Renal cortex interstitium (tissue), 15 donors: Measurements from ENCODE around the gene STXBP5. TPM values are rescaled to one million over a fixed set of nuclear protein-coding genes. Genes with fewer than 3 reads are reported as not detected.

Source experiments
- DNase-seq, 11 donors: peaks; one replicate each; pipeline ENCODE4 v3.0.0-alpha.2; 2013; ENCODE audit warnings: low read depth in 9 of 11, low spot score in 4 of 11; ENCODE audit errors: extremely low read depth in 1 of 11
- long read RNA-seq, 16 experiments: transcript quantifications; one replicate each; lab custom pipeline, GENCODE V29; 2026
- polyA plus RNA-seq, 3 donors: library from polyadenylated mRNA; unstranded; fragments of 120-200 nt; gene quantifications; one replicate each; pipeline ENCODE4 v1.2.1, GENCODE V29; 2013; ENCODE audit not compliant: insufficient read length in 3 of 3

Gene STXBP5
- 10 to 100 TPM; 12.3 to 15.4 (median 12.3) TPM for polyA plus RNA-seq
- long read RNA-seq, donor 1, result 0 reads
- long read RNA-seq, donor 2, result 0 reads
- long read RNA-seq, donor 3, result 0 reads
- long read RNA-seq, donor 4, result 0 reads
- long read RNA-seq, donor 5, result 0 reads
- long read RNA-seq, donor 6, result 0 reads
- long read RNA-seq, donor 7, result 0 reads
- long read RNA-seq, donor 8, result 0 reads
- long read RNA-seq, donor 9, full-length matches to known transcripts, result 2 of 2 reads
- long read RNA-seq, donor 9, partial matches to known transcripts, result 0 of 2 reads
- long read RNA-seq, donor 9, other reads (novel, unspliced or antisense), result 0 of 2 reads
- long read RNA-seq, donor 10, result 0 reads
- long read RNA-seq, donor 11, result 0 reads
- long read RNA-seq, donor 12, result 0 reads
- long read RNA-seq, donor 13, result 0 reads
- long read RNA-seq, donor 14, result 0 reads
- long read RNA-seq, donor 15, result 0 reads
- long read RNA-seq, donor 16, full-length matches to known transcripts, result 2 of 2 reads
- long read RNA-seq, donor 16, partial matches to known transcripts, result 0 of 2 reads
- long read RNA-seq, donor 16, other reads (novel, unspliced or antisense), result 0 of 2 reads

DNA sequence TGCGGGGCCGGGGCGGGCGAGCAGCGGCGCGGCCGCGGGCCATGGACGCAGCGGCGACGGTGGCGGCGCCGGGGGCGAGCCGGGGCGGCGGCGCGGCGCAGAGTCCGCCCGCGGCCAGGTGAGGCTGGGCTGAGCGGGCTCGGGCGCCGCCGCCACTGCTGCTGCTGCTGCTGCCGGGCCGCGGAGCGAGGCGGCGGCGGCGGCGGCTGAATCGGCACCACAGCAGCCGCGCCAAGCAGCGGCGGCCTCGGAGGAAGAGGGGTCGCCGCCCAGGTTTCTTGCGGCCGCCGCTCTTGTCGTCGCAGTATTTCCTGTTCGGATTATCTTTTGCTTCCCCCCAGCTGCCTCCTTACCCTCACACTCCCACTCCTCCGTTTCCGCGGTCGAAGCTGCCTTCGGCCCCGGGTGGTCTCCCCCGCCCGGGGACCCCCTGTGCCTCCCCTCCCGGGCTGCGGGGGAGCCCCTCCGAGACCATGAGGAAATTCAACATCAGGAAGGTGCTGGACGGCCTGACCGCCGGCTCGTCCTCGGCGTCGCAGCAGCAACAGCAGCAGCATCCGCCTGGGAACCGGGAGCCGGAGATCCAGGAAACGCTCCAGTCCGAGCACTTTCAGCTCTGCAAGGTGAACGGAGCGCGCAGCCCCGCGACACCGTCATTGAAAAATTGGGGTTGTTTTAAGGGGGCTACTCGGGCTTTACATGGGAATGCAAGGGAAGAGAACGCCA is at the start of gene STXBP5:
STXBP5 (plus strand) TSS at position 358 of the 726 bp plus-strand sequence; CDS start at position 474, 116 bp downstream.
- peak in 7 of 11 donors; percentile 24 to 51 (median 41) for DNase-seq

DNA sequence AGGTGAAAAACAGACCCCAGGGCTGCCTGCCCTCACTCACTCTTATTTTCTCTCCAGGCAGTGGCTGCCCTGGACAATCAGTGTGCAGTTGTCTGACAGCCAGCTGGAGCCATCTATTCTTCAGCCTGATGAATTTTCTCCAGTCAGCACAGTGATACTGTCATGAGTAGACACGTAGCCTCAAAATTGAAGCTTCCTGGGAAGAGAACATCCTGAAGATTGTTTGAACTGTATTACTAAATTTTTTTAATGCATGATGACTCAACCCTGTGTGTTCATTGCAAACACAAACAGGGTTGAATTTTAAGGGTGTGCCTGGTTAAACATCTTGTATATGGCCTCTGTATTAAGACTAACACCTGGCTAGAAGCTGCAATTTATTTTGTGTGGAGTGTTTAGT is 49.8 kb upstream of the STXBP5 start:
- no peak for DNase-seq

DNA sequence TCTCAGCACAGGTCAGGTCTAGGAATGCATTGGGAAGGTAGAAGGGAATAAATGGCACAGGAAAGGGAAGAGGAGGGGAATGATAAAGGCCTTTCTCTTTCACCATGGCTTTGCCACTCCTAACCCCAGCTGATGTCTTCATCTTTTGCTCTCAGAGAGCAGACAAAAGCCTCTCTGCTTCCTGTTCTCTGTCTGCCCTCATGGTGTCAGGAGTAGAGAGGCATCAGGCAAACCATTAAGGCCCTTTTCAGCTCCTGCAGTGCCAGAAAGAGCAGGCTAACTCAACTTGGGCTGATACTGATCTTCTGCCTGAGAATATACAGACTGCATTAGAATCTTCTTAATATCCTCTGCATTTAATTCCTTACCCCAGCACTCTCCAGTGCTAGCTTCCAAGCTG is 48.0 kb upstream of the STXBP5 start:
- no peak for DNase-seq

DNA sequence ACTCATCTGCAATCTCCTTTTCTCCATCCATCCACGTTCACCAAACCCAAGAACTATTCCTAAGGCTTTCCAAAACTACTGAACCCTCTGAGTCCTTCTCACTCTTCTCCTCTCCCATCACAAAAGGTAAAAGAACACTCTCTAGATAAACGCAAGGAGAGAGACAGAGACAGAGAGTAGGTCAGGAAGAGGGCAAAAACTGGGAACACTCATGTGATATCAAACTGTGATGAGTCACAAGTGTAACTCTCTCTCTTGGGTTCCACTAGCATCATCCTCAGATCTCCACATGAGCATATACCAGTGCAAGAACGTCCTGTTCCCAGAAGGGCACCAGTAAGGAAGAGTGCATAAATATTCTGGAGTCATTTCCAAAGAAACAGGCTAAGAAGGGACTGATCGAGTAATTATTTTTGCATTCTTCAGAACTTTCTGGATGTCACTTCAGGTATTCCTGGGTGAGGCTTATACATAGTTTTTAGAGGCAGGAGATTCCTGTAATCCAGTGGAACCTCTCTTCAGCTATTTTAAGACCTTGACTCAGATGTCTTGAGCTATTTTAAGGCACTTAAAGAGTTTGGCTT is 47.3 kb upstream of the STXBP5 start:
- no peak for DNase-seq

DNA sequence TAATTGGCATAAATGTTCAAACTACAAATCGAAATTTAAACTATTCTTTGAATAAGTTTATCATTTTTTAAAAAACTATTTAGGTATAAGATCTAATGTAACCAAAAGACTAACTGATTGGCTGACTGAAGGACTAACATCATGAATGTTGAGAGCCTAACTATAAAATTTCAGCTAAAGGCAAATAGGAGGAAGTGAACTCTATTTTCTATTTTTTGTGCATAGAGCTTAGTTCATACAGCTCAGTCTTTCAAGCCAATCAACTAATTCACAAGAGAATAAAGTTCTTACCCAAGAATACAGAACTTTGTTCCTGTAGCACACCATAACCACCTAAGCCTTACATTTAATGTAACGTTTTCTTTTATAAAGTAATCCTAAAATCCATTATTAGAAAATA is 46.3 kb upstream of the STXBP5 start:
- no peak for DNase-seq

DNA sequence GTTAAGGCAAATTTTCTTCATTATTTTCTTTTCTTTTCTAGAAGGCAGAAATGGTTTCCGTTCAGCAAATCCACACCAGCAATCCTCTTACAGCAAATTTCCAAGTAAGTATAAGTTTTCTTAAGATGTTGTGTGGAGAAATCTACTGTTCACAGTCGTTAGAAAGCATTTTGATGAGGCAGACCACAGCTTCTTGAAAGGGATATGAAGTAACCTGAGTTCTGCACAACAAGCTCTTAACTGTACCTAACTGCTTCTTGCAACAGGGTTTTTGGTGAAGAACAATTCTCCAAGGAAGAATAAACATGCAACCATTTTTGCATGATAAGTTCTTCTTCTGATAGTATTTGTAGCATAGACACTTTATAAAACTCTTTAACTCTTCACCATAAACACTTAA is 45.3 kb upstream of the STXBP5 start:
- no peak for DNase-seq

DNA sequence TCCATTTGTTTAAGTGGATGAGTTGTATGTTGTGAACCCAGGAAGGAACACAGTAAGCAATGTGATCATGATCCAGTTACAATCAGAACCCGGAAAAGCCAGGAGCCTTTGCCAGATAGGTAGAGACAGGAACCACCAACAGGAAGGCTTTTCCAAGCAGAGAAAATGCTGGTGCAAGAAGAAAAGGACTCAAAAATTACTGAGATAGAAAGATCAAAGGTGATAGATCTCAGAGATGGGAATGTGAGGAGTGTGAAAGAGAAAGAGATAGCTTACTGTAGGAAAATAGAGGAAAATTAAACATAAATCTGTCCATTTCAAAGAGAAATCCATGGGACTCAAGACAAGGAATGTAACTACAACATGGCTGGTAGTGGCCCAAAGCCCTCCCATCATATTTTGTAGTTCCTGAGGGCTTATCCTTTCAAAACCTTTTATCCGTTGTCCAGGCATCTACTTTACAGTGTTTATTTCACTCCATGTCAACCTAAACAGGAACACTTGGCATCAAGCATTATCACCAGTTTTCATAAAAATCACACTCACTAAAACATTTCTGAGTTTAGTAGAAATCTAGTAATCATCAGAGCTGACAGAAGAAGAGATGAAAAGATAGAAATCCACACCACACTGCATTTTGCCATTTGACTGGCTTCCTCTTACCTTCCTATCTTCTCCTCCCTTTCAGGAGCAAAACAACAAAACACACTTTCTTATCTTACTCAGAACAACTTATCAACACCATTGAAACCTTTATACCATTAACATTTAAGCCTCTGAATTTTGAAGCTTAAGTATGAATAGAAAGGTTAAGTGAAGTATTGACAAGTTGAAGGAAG is 44.5 kb upstream of the STXBP5 start:
- no peak for DNase-seq

DNA sequence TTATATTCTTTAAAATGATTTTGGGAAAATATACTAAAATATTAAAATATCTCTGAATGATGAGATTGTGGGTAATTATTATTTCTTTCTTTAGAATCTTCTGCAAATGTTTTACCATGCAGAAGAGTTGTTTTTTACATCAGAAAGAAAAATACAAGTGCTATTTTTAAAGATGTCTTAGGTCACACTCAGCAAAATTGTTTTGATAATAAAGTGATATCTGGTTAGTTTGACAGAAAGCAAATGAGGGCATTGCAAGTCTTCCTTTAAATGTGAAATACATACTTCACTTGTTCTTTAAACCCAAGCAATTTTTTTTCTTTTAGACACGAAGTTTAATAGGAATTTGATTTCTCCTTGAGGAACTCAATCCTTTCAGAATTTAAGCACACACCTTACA is 43.6 kb upstream of the STXBP5 start:
- no peak for DNase-seq

DNA sequence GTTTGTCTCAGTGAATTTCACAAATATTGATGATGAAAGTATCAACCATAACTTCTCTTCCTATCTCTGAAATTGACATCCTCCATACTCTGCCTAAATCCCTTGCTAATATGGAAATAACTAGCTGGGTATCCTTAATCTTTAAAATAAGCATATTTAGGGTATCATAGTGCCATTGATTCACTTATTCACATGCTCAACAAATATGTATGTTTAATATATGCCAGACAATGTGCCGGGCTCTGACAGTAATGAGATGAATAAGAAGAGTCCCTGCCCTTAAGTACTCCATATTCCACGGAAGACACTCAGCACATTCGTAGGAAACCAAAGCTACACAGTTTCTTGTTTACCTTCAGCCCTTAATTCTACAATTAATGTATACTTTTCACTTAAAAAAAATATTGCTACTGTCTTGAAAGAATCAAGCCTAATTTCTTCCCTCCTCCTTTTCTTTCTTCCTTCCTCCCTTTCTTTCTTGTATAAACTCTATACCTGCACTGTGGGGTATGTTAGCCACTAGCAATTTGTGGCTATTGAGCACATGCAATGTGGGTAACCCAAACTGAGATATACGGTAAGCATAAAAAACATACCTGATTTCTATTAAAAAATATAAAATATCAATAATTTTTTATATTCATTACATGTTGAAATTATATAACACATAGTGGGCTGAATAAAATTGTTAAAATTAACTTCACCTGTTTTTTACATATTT is 42.8 kb upstream of the STXBP5 start:
- no peak for DNase-seq

DNA sequence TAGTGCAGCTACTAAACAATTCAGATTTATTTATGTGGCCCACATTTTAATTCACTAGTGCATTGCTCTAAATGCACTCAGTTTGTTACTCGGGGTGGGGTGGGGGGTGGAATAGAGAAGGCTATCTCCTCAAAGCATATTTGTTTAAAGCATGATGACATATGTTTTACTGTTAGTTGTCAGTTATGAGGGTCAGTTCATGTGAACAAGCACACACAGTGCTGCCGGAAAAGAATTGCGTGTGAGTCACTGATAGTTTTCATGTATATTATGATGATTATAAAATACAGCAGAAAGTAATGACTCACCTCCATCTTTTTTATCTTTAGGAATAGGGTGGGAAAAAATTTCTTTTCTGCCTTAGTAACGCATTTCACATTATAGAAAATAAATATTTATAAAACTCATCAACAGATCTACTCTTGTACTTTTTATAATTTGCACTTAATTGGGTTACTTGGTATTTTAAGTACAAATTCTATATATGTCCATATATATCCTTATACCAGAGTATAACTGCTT is 42.2 kb upstream of the STXBP5 start:
- DNase-seq, result no peak

DNA sequence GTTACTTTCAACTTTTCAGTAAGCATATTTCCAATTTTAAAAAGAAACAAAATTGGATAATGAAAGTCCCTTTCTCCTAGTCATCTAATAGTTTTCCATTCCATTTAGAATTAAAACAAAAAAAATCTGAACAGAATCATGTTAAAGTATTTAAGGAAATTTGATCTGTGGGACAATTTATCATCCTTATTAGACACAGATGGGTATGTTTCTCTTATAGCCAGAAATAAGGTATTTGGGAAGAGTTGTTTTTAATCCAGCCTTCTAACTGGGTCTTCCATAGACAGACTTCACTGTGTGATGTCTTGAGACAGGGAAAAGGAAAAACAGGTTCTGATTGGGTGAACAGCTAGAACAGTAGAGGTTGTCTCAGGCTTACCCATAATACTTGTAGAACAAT is 39.5 kb upstream of the STXBP5 start:
- no peak for DNase-seq

DNA sequence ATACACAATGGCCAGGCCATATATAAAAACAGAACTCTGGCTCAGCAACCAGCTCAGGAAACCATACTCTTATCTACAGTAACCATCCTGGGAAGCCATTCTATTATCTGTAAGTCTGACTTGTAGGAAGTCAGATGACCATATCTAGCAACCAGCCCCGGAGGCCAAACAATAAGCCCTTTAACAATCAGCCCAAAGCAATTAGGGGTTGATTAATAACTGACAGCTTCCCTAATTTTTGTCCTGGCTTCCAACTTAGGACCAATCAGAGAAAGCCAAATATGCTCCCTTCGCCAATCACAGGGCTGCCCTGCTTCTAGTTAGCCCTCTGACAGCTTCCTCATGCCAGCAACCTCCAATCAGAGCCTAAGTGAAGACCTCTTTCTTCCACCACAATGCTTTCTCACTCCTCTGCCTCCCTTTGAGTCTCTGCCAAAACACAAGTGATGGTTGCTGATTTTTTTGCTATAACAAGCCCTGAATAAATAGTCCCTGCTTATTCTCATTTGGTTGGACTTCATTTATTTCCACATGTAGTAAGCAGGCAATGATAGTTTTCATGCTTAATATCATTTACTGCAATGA is 37.8 kb upstream of the STXBP5 start:
- DNase-seq, result no peak

DNA sequence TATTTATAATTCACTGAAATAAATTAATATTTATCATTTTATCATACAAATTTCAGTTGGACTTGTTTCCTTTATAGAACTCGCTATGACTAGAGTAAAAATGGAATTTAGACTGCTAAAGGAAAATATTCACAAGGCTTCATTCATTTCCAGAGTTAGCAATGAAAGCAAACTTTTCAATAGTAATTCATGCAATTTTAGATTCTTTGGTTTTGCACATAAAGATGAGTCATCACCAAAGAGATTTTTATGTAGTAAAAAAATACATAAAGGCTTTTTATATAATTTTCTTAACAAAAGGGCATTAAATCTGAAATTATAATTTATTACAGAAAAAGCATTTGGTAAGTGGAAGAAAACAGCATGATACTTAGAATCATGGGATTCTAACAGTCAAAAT is 37.2 kb upstream of the STXBP5 start:
- no peak for DNase-seq

DNA sequence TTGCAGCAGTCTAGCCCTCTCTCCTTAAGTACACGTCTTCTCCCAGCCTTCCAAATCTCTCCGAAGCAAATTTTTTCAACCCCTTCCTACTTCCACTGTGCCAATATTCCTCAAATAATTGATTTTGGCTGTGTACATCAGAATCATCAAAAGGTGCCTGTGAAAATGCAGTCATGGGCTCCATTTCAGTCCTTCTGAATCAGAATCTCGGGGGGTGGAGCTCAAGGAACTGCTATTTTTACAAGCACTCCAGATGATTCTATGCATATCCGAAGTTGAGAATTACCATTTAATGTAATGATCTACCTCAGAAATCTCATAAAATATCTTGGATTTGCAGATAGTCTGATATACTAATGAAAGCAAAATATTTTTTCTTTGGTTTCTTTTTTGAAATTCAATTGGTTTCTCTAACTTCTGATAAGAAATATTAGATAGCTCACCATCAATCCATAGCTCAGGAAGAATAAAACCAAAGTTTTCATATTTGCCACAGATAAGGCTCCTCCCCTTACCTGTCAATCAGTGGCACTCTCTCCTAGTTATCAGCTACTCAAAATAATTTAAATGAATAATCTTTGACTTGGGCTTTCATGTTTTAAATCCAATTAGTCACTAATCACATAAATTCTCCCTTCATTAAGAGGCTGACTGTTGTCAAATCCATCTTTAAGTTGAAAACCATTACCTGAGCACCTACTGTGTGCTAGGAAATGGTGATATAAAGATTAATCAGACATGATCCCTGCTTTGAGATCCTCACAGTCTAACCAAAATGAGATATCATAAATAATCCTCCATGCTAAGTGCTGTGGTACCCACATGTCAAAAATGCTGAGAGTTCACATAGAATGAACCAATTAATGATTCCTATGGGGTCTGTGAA is 36.4 kb upstream of the STXBP5 start:
- no peak for DNase-seq

DNA sequence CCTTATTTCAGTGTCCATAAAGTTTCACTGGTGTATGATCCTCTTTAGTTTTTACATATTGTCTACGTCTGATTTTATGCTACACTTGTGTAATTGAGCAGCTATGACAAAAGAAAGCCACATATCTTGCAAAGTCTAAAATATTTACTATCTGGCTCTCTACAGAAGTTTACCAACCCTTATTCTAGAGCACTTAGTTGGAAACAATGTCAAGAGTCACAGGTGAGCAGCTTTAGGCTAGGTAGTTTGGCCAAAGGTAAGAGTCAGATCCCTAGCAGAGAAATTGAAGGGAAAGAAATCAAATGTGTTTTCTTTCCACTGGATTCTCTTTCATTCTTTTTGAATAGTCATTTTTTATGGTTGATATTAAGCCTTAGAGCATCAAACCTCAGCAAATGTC is 34.7 kb upstream of the STXBP5 start:
- DNase-seq, result no peak

DNA sequence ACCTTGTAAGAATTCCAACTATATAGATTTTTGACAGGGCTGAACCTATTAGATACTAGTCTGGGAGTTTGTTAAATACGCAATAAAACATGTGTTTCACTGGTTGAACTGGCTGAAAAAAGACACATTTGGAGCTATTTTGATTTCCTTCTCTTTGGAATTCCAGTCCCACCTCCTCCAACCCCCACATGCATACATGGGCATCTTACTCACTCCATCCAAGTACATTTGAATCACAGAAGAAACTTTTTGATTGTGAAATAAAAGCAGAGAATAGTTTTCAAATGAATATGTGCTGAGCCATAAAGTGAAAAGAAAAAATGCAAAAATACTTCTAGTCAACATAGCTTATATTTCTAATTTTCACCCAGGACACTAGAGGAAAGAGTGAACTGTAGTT is 33.9 kb upstream of the STXBP5 start:
- no peak for DNase-seq

DNA sequence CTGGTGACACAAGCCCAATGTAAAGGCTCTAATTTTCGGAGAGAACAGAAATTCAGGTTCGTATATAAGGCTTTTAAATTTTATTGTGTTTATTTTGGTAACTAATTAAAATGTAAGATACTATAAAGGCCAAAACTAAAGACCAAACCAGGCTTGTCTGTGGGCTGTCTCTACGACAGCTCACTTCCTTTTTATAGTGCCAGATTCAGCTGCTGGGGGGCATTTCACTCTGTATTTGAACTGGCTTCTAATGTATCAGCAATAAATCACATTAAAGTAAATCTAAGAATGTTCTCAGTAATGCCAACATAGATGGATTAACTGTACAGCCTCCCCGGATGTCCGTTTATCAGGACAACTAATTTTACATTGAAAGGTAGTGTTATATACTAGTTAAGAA is 31.1 kb upstream of the STXBP5 start:
- peak in 1 of 11 donors; percentile 4 for DNase-seq
